ENCODE measurements around the gene FAM241B.

Gene FAM241B

GRCh38 chr10:69649786-69650550, 19.9 kb downstream of the FAM241B start:
- Histone ChIP-seq H3K4me1 (ENCODE audit: control insufficient read depth in 1 of 2, insufficient read depth in 2 of 2, low read length in 2 of 2) (no peaks in the 10 kb centered on the region), H3K9ac (ENCODE audit: low read depth in 1 of 2, low read length in 2 of 2) (no peak overlapping the region), H3K9me3 (ENCODE audit: control insufficient read depth in 1 of 2, low read length in 2 of 2) (no peaks in the 10 kb centered on the region), H3K4me3 (ENCODE audit: low read depth in 1 of 2, low read length in 2 of 2) (no peak overlapping the region), H3K27ac (ENCODE audit: low read depth, low read length) (no peak overlapping the region), H3K36me3 (ENCODE audit: control insufficient read depth in 1 of 2, insufficient read depth in 2 of 2, low read length in 2 of 2) (no peaks in the 10 kb centered on the region), H3K27me3 (ENCODE audit: control insufficient read depth in 1 of 2, insufficient read depth in 2 of 2, low read length in 2 of 2) (no peaks in the 10 kb centered on the region)

GRCh38 chr10:69650589-69651261, 20.7 kb downstream of the FAM241B start:
- Histone ChIP-seq H3K4me1 (ENCODE audit: control insufficient read depth in 1 of 2, insufficient read depth in 2 of 2, low read length in 2 of 2) (no peaks in the 10 kb centered on the region), H3K9ac (ENCODE audit: low read depth in 1 of 2, low read length in 2 of 2) (no peak overlapping the region), H3K36me3 (ENCODE audit: control insufficient read depth in 1 of 2, insufficient read depth in 2 of 2, low read length in 2 of 2) (no peaks in the 10 kb centered on the region), H3K27ac (ENCODE audit: low read depth, low read length) (no peak overlapping the region), H3K27me3 (ENCODE audit: control insufficient read depth in 1 of 2, insufficient read depth in 2 of 2, low read length in 2 of 2) (no peaks in the 10 kb centered on the region), H3K9me3 (ENCODE audit: control insufficient read depth in 1 of 2, low read length in 2 of 2) (no peaks in the 10 kb centered on the region), H3K4me3 (ENCODE audit: low read depth in 1 of 2, low read length in 2 of 2) (no peak overlapping the region)

GRCh38 chr10:69651362-69651761, 21.3 kb downstream of the FAM241B start:
- no peaks in the 10 kb centered on the region for H3K27me3 ChIP-seq (ENCODE audit: control insufficient read depth in 1 of 2, insufficient read depth in 2 of 2, low read length in 2 of 2)
- no peaks in the 10 kb centered on the region for H3K9me3 ChIP-seq (ENCODE audit: control insufficient read depth in 1 of 2, low read length in 2 of 2)
- no peaks in the 10 kb centered on the region for H3K36me3 ChIP-seq (ENCODE audit: control insufficient read depth in 1 of 2, insufficient read depth in 2 of 2, low read length in 2 of 2)
- H3K4me3 ChIP-seq (ENCODE audit: low read depth in 1 of 2, low read length in 2 of 2): no peak overlapping the region
- H3K4me1 ChIP-seq (ENCODE audit: control insufficient read depth in 1 of 2, insufficient read depth in 2 of 2, low read length in 2 of 2): no peaks in the 10 kb centered on the region
- H3K9ac ChIP-seq (ENCODE audit: low read depth in 1 of 2, low read length in 2 of 2): no peak overlapping the region
- no peak overlapping the region for H3K27ac ChIP-seq (ENCODE audit: low read depth, low read length)

- H3K9ac ChIP-seq (ENCODE audit: low read depth in 1 of 2, low read length in 2 of 2): no peak overlapping the region
- no peaks in the 10 kb centered on the region for H3K4me1 ChIP-seq (ENCODE audit: control insufficient read depth in 1 of 2, insufficient read depth in 2 of 2, low read length in 2 of 2)
- no peaks in the 10 kb centered on the region for H3K36me3 ChIP-seq (ENCODE audit: control insufficient read depth in 1 of 2, insufficient read depth in 2 of 2, low read length in 2 of 2)
- no peaks in the 10 kb centered on the region for H3K9me3 ChIP-seq (ENCODE audit: control insufficient read depth in 1 of 2, low read length in 2 of 2)
- no peak overlapping the region for H3K4me3 ChIP-seq (ENCODE audit: low read depth in 1 of 2, low read length in 2 of 2)
- no peak overlapping the region for H3K27ac ChIP-seq (ENCODE audit: low read depth, low read length)
- H3K27me3 ChIP-seq (ENCODE audit: control insufficient read depth in 1 of 2, insufficient read depth in 2 of 2, low read length in 2 of 2): peaks cover 0 to 4% of the 10 kb centered on the region in 2 donors
Observed at GRCh38 chr10:69652111-69652856, 22.2 kb downstream of the FAM241B start.

- H3K9me3 ChIP-seq (ENCODE audit: control insufficient read depth in 1 of 2, low read length in 2 of 2): no peaks in the 10 kb centered on the region
- no peak overlapping the region for H3K9ac ChIP-seq (ENCODE audit: low read depth in 1 of 2, low read length in 2 of 2)
- H3K27ac ChIP-seq (ENCODE audit: low read depth, low read length): no peak overlapping the region
- H3K36me3 ChIP-seq (ENCODE audit: control insufficient read depth in 1 of 2, insufficient read depth in 2 of 2, low read length in 2 of 2): no peaks in the 10 kb centered on the region
- no peaks in the 10 kb centered on the region for H3K4me1 ChIP-seq (ENCODE audit: control insufficient read depth in 1 of 2, insufficient read depth in 2 of 2, low read length in 2 of 2)
- H3K27me3 ChIP-seq (ENCODE audit: control insufficient read depth in 1 of 2, insufficient read depth in 2 of 2, low read length in 2 of 2): peaks cover 0 to 6% of the 10 kb centered on the region in 2 donors
- no peak overlapping the region for H3K4me3 ChIP-seq (ENCODE audit: low read depth in 1 of 2, low read length in 2 of 2)
Observed at GRCh38 chr10:69652857-69653199, 22.8 kb downstream of the FAM241B start.

GRCh38 chr10:69653561-69653960, 23.5 kb downstream of the FAM241B start:
- no peak overlapping the region for H3K27ac ChIP-seq (ENCODE audit: low read depth, low read length)
- H3K36me3 ChIP-seq (ENCODE audit: control insufficient read depth in 1 of 2, insufficient read depth in 2 of 2, low read length in 2 of 2): no peaks in the 10 kb centered on the region
- H3K9me3 ChIP-seq (ENCODE audit: control insufficient read depth in 1 of 2, low read length in 2 of 2): no peaks in the 10 kb centered on the region
- H3K9ac ChIP-seq (ENCODE audit: low read depth in 1 of 2, low read length in 2 of 2): no peak overlapping the region
- no peaks in the 10 kb centered on the region for H3K4me1 ChIP-seq (ENCODE audit: control insufficient read depth in 1 of 2, insufficient read depth in 2 of 2, low read length in 2 of 2)
- peaks cover 0 to 10% of the 10 kb centered on the region in 2 donors for H3K27me3 ChIP-seq (ENCODE audit: control insufficient read depth in 1 of 2, insufficient read depth in 2 of 2, low read length in 2 of 2)
- no peak overlapping the region for H3K4me3 ChIP-seq (ENCODE audit: low read depth in 1 of 2, low read length in 2 of 2)

- Histone ChIP-seq H3K9ac (ENCODE audit: low read depth in 1 of 2, low read length in 2 of 2) (no peak overlapping the region), H3K4me1 (ENCODE audit: control insufficient read depth in 1 of 2, insufficient read depth in 2 of 2, low read length in 2 of 2) (no peaks in the 10 kb centered on the region), H3K27me3 (ENCODE audit: control insufficient read depth in 1 of 2, insufficient read depth in 2 of 2, low read length in 2 of 2) (peaks cover 0 to 10% of the 10 kb centered on the region in 2 donors), H3K4me3 (ENCODE audit: low read depth in 1 of 2, low read length in 2 of 2) (no peak overlapping the region), H3K9me3 (ENCODE audit: control insufficient read depth in 1 of 2, low read length in 2 of 2) (no peaks in the 10 kb centered on the region), H3K27ac (ENCODE audit: low read depth, low read length) (no peak overlapping the region), H3K36me3 (ENCODE audit: control insufficient read depth in 1 of 2, insufficient read depth in 2 of 2, low read length in 2 of 2) (no peaks in the 10 kb centered on the region)
Observed at GRCh38 chr10:69655124-69655867, 25.2 kb downstream of the FAM241B start.

GRCh38 chr10:69655868-69656555, 26.0 kb downstream of the FAM241B start:
- H3K27ac ChIP-seq (ENCODE audit: low read depth, low read length): no peak overlapping the region
- no peak overlapping the region for H3K4me3 ChIP-seq (ENCODE audit: low read depth in 1 of 2, low read length in 2 of 2)
- no peaks in the 10 kb centered on the region for H3K9me3 ChIP-seq (ENCODE audit: control insufficient read depth in 1 of 2, low read length in 2 of 2)
- H3K9ac ChIP-seq (ENCODE audit: low read depth in 1 of 2, low read length in 2 of 2): no peak overlapping the region
- H3K27me3 ChIP-seq (ENCODE audit: control insufficient read depth in 1 of 2, insufficient read depth in 2 of 2, low read length in 2 of 2): peaks cover 0 to 10% of the 10 kb centered on the region in 2 donors
- no peaks in the 10 kb centered on the region for H3K4me1 ChIP-seq (ENCODE audit: control insufficient read depth in 1 of 2, insufficient read depth in 2 of 2, low read length in 2 of 2)
- no peaks in the 10 kb centered on the region for H3K36me3 ChIP-seq (ENCODE audit: control insufficient read depth in 1 of 2, insufficient read depth in 2 of 2, low read length in 2 of 2)

GRCh38 chr10:69656742-69657269, 26.8 kb downstream of the FAM241B start:
- no peaks in the 10 kb centered on the region for H3K4me1 ChIP-seq (ENCODE audit: control insufficient read depth in 1 of 2, insufficient read depth in 2 of 2, low read length in 2 of 2)
- H3K36me3 ChIP-seq (ENCODE audit: control insufficient read depth in 1 of 2, insufficient read depth in 2 of 2, low read length in 2 of 2): no peaks in the 10 kb centered on the region
- no peak overlapping the region for H3K27ac ChIP-seq (ENCODE audit: low read depth, low read length)
- H3K9ac ChIP-seq (ENCODE audit: low read depth in 1 of 2, low read length in 2 of 2): no peak overlapping the region
- H3K27me3 ChIP-seq (ENCODE audit: control insufficient read depth in 1 of 2, insufficient read depth in 2 of 2, low read length in 2 of 2): peaks cover 0 to 10% of the 10 kb centered on the region in 2 donors
- no peak overlapping the region for H3K4me3 ChIP-seq (ENCODE audit: low read depth in 1 of 2, low read length in 2 of 2)
- H3K9me3 ChIP-seq (ENCODE audit: control insufficient read depth in 1 of 2, low read length in 2 of 2): no peaks in the 10 kb centered on the region
